HG03460 (cell line): ENCODE results near the gene GNAL.
"Not testable (repeated sequence)": the region's sequence is repeated elsewhere in the genome, so short reads cannot be mapped to it uniquely, and the experiment has no call there.

Experiments
- ATAC-seq: cut with Tn5 transposase; IDR thresholded peaks from one replicate; pipeline ENCODE4 v1.9.1; 2021; ENCODE audit not compliant: unreplicated experiment

GNAL gene

DNA sequence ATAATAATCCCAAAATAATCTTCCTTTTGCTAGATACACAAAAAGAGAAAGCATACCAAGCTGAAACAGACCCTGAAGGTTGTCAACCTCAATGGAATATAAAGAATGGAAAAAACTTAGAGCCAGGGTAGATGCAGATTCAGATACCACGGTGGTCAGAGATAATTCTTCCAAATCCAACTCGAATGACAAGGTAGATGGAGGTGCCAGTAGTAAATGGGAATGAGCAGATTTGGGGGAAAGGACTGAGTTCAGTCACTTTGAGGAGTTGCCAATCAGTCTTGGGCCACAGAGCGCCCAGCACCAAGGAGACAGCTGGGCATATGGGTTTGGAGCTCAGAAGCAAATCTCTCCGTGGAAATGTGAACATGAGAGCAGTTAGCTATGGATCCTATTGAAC lies 158.7 kb downstream of the GNAL start:
- no peak for ATAC-seq

GRCh38 chr18:11849279-11849678 lies 160.2 kb downstream of the GNAL start:
- no peak for ATAC-seq

DNA sequence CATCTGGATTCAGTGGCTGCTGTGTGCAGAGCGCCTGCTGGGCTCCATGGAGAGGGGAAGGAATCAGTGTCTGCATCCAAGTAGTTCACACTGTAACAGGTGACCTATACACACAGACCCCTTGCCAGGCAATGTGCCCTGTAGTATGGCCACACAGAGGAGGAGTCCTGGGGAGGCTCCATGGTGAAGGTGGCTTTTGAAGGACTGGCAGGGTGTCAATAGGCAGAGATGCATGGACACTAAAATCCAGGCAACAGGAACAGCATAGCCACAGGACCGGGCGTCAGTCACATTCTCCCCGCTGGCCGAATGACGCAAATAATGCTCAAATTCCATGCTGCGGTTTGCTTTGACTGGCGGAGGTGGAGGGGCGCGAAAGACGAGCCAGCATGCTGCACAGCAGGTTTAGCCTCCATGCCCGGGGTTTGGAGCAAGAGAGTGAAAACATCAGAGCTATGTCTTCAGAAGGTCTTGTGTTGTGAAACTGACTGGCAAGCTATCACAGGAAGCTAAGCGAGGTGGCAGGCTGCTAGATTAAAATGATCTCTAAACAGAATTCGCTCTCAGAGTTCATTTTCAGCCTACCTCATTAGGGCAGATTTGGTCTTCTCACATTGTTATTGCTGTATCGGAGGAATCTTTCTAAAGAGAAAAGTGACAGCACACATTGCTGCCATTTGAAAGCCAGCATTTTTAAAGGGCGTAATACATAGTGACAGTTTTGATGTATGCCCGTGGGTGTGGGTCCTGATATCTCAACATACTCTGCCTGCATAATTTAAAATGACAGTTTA lies 161.0 kb downstream of the GNAL start:
- ATAC-seq = no peak

- ATAC-seq = peak; percentile 29
These were observed 161.7 kb downstream of the GNAL start for GRCh38 chr18:11850821-11851145.

- peak; percentile 96 for ATAC-seq
These were observed 162.2 kb downstream of the GNAL start, which contains the start of gene CHMP1B for GRCh38 chr18:11851146-11851805. Gene CHMP1B, plus strand, starts transcription at chr18:11851413. Its CDS starts 99 bp downstream, at chr18:11851512.

- ATAC-seq = peak; percentile 29
These were observed 162.8 kb downstream of the GNAL start for GRCh38 chr18:11851806-11852337.

GRCh38 chr18:11854554-11854953 lies 165.5 kb downstream of the GNAL start:
- ATAC-seq = not testable (repeated sequence)

DNA sequence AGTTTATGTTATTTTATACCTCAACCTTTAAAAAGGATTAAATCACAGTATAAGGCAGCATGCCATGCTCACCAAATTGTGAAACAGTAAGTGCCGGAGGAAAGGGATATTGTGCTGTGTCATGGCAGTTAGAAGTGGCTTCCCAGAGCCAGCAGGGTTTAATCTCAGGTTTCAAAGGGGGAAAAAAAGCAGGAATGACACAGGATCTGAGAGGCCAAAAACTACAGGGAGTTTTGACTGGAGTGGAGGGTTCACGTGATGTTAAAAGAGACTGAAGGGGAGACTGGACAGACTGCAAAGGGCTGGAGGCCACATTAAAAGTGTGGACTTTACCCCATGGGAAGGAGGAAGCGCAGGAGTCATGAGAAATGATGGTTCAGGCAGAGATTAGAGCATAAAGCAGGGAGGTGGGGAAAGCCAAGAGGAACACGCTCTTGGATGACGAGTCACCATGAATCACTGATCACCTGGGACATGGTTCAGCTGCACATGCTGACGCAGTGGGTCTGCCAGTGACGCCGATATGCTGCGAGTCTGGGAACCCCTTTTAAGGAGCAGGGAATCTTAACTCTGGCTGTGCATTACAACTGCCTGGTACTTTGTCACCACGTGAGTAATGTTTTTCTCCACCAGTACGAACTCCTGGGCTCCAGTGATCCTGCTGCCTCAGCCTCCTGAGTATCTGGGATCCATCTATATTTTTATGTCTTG lies 168.3 kb downstream of the GNAL start:
- ATAC-seq = no peak

DNA sequence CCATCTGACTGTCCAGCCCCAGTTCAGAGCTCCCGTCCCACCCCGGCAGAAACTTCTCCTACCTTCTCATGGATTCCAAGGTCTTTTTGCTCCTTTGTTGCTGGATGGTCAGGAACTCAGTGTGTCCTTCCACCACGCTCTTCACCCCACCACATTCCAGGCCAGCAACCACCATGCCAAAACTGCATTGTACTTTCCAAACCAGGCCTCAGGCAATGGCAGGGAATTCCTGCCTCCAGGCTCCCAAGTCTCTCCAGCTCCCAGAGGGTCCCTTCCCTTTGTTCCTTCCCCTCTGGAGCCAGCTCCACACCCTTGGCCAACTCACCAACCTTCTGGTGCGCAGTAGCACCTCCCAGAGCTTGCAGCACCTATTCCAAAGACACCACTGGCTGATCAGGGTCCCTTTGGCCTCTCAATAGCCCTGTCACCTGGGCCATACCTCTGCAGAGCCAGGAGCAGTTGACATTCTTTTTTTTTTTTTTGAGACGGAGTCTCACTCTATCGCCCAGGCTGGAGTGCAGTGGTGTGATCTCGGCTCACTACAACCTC lies 170.3 kb downstream of the GNAL start:
- no peak for ATAC-seq

DNA sequence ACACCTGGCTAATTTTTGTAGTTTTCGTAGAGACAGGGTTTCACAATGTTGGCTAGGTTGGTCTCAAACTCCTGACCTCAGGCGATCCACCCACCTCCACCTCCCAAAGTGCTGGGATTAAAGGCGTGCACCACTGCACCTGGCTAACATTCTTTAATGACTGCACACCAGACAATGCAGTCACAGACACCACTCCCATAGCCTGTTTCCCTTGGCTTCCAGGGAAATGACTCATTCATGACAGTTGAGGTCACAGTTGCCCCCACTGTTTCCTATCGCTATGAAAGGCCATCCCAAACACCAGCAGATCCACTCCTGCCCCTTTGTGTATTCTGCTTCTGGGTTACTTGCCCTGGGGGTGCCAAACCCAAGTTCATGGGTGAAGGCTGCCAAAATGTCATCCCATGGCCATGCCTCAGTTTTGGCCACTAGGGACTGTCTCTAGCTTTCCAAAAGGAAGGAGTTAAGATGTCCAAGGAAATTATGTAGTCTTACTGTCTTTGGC lies 170.9 kb downstream of the GNAL start:
- ATAC-seq = no peak

- ATAC-seq = no peak
These were observed 171.8 kb downstream of the GNAL start for GRCh38 chr18:11860594-11861450.

GRCh38 chr18:11861583-11862288 lies 172.7 kb downstream of the GNAL start:
- no peak for ATAC-seq

DNA sequence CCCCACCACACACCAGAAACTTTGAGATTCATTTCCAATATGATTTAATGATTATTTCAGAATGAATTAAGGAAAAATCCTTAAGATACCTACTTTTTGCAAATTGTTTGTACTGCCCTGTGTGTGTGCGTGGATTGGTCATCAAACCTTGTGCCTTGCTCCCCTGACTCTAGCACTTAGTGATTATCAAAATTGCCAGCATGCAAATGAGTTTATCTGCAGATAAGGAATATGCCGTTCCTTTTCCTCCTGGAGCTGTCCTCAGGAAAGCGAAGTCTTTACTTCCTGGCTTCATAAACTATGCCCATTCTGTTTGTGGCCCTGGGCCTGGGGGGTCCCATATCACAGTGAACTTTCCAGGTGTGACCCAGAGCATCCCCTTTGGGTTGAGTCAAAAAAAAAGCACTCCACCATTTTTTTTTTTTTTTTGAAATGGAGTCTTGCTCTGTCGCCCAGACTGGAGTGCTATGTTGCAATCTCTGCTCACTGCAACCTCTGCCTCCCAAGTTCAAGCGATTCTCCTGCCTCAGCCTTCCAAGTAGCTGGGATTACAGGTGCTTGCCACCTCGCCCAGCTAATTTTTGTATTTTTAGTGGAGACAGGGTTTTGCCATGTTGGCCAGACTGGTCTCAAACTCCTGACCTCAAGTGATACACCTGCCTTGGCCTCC lies 173.5 kb downstream of the GNAL start:
- no peak for ATAC-seq

DNA sequence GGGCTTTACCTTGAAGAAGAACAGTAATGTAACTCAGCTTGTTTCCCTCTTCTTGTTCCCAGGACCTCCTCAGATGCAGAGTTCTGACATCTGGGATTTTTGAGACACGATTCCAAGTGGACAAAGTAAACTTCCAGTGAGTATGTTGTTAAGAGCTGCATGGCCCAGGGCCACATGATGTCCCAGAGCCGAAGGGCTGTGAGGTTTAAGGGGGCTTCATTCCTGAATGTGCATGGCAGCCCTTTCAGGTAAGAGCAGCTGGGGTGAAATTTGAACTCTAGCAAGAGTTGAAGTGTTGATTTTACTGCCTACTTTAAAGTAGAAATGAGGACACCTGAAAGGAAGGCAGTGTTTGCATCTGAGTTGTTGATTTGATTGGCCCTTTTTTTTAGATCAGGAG lies 175.4 kb downstream of the GNAL start:
- no peak for ATAC-seq

DNA sequence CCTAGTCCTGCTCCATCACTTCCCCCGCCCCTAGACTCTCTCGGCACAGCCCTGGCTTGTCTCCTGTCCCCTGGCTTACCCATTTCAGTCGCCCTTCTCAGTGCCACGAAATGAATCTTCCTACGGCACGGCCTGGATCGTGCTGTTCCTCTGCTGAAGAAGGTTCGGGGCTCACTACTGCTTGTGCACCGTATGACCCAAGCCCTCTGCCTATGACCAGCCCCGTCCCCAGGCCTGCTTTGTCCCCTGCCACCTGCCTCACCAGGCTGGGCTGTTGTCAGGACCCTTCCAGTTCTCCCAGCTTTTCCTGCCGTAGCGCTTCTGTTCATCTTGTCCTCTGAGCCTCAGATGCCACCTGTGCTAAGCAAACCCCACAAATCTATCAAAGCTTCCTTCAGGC lies 176.0 kb downstream of the GNAL start:
- no peak for ATAC-seq

DNA sequence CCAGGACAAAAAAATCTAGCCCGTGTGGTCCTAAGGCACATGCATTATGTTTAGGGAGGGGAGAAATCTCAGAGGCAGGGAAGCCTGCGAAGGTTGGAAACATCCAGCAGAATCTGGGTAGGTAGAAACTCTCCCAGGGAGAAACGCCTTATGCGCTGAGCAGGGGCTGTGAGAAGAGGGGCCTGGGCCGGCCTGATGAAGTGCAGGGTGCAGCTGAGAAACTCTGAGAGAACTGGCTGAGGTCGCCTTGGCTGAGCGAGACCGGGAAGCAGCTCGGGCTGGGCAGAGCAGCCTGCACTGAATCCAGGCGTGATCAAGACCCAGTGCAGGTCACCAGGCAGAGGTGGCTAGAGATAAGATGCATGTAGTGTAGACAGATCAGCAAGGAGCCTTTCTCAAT lies 177.3 kb downstream of the GNAL start:
- no peak for ATAC-seq

DNA sequence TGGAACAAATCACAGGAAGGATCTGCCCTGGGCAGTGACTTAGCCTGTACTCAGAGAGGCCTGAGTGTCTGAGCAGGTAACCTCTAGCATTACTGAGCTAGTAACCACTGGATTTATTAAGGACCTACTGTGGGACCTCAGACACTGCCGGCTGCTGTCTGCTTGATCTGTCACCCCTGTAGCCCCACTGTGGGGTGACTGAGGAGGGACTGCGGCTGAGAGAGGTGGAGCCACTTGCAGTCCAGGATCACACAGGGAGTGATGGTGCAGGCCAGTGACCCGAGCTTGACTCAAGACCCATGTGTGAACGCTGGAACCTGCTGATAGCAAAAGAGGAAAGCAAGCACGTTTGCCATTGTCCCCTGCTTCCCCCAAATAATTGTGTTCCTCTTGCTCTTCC lies 177.7 kb downstream of the GNAL start:
- no peak for ATAC-seq

- ATAC-seq = no peak
These were observed 179.2 kb downstream of the GNAL start for GRCh38 chr18:11868230-11868629.

- ATAC-seq = no peak
These were observed 182.4 kb downstream of the GNAL start for GRCh38 chr18:11871501-11871900.
